H1 (cell line): ENCODE measurements around the gene TLE3.

Source experiments
- CTCF ChIP-seq, 3 experiments: IDR thresholded peaks; 1 replicate in 2 of 3; 2 replicates in 1 of 3; pipeline versions ENCODE4 v1.5.1 to v1.6.1; 2011; ENCODE audit warnings: low read length in 3 of 3, mild to moderate bottlenecking in 3 of 3, inconsistent platforms in 2 of 3, low read depth in 1 of 3, moderate library complexity in 1 of 3; ENCODE audit not compliant: insufficient read depth in 1 of 3; ENCODE audit errors: control extremely low read depth in 1 of 3
- RAD21 ChIP-seq, 2 experiments: IDR thresholded peaks in 1 of 2; conservative IDR thresholded peaks in 1 of 2; 2 replicates each; pipeline ENCODE4 v1.6.1; 2011; ENCODE audit warnings: low read depth in 2 of 2, low read length in 2 of 2, improper control_type of control experiment in 1 of 2, inconsistent platforms in 1 of 2, mild to moderate bottlenecking in 1 of 2, moderate library complexity in 1 of 2

GRCh38 chr15:70069716-70070115, 28.0 kb downstream of the TLE3 start:
- TF ChIP-seq CTCF (IDR thresholded peaks at IDR 0.05; ENCODE audit: control extremely low read depth in 1 of 3, insufficient read depth in 1 of 3, low read depth in 1 of 3, low read length in 3 of 3) (no peak), RAD21 (IDR thresholded peaks at IDR 0.05 in 1 of 2, conservative IDR thresholded peaks at IDR 0.05 in 1 of 2; ENCODE audit: low read depth in 2 of 2, low read length in 2 of 2) (no peak)
